HUES48 (cell line): ENCODE measurements around the gene LONRF3.
"Not testable (repeated sequence)": the region's sequence is repeated elsewhere in the genome, so short reads cannot be mapped to it uniquely, and the experiment has no call there.

ENCODE experiments used
- H3K27ac ChIP-seq: one replicate; pipeline ENCODE4 v1.7.0; 2013; ENCODE audit warnings: low read depth, low read length, inconsistent platforms
- H3K27me3 ChIP-seq: 2 replicates; pipeline ENCODE4 v1.6.1; 2013; ENCODE audit warnings: mild to moderate bottlenecking, low read length; ENCODE audit not compliant: control insufficient read depth, insufficient read depth
- H3K36me3 ChIP-seq: 2 replicates; pipeline ENCODE4 v1.6.1; 2013; ENCODE audit warnings: low read length; ENCODE audit not compliant: control insufficient read depth, insufficient read depth
- H3K4me1 ChIP-seq: 2 replicates; pipeline ENCODE4 v1.6.1; 2013; ENCODE audit warnings: mild to moderate bottlenecking, low read length; ENCODE audit not compliant: control insufficient read depth, insufficient read depth
- H3K4me3 ChIP-seq: 2 replicates; pipeline ENCODE4 v1.5.1; 2013; ENCODE audit warnings: mild to moderate bottlenecking, low read depth, low read length
- H3K9ac ChIP-seq: 2 replicates; pipeline ENCODE4 v1.6.1; 2013; ENCODE audit warnings: mild to moderate bottlenecking, low read depth, low read length, moderate library complexity
- H3K9me3 ChIP-seq: 2 replicates; pipeline ENCODE4 v1.6.1; 2013; ENCODE audit warnings: low read length; ENCODE audit not compliant: control insufficient read depth, insufficient read depth

Gene LONRF3

GRCh38 chrX:118988911-118989310 is 14.5 kb downstream of the LONRF3 start:
- H3K27ac ChIP-seq, result no peak overlapping the region
- H3K4me1 ChIP-seq, result peaks cover 16% of the 10 kb centered on the region
- no peaks in the 10 kb centered on the region for H3K9me3 ChIP-seq
- no peak overlapping the region for H3K9ac ChIP-seq
- H3K27me3 ChIP-seq, result peaks cover 57% of the 10 kb centered on the region
- no peak overlapping the region for H3K4me3 ChIP-seq
- no peaks in the 10 kb centered on the region for H3K36me3 ChIP-seq

- peaks cover 16% of the 10 kb centered on the region for H3K4me1 ChIP-seq
- H3K36me3 ChIP-seq, result no peaks in the 10 kb centered on the region
- no peaks in the 10 kb centered on the region for H3K9me3 ChIP-seq
- peaks cover 48% of the 10 kb centered on the region for H3K27me3 ChIP-seq
- H3K9ac ChIP-seq, result no peak overlapping the region
- no peak overlapping the region for H3K27ac ChIP-seq
- no peak overlapping the region for H3K4me3 ChIP-seq
These were observed 15.5 kb downstream of the LONRF3 start for GRCh38 chrX:118989886-118990285.

GRCh38 chrX:118990512-118991227 is 16.3 kb downstream of the LONRF3 start:
- peaks cover 16% of the 10 kb centered on the region for H3K4me1 ChIP-seq
- H3K4me3 ChIP-seq, result no peak overlapping the region
- H3K9me3 ChIP-seq, result no peaks in the 10 kb centered on the region
- H3K9ac ChIP-seq, result no peak overlapping the region
- no peak overlapping the region for H3K27ac ChIP-seq
- peaks cover 41% of the 10 kb centered on the region for H3K27me3 ChIP-seq
- H3K36me3 ChIP-seq, result no peaks in the 10 kb centered on the region

- not testable (repeated sequence) for H3K36me3 ChIP-seq, H3K9me3 ChIP-seq, H3K9ac ChIP-seq, H3K4me3 ChIP-seq, H3K27ac ChIP-seq
- Histone ChIP-seq H3K4me1 (peaks cover 16% of the 10 kb centered on the region), H3K27me3 (peaks cover 24% of the 10 kb centered on the region)
These were observed 18.2 kb downstream of the LONRF3 start for GRCh38 chrX:118992441-118993121.

GRCh38 chrX:119003462-119003861 is 29.0 kb downstream of the LONRF3 start:
- H3K9me3 ChIP-seq, result no peaks in the 10 kb centered on the region
- no peak overlapping the region for H3K4me3 ChIP-seq
- H3K9ac ChIP-seq, result no peak overlapping the region
- H3K36me3 ChIP-seq, result no peaks in the 10 kb centered on the region
- H3K27ac ChIP-seq, result no peak overlapping the region
- H3K4me1 ChIP-seq, result no peaks in the 10 kb centered on the region
- H3K27me3 ChIP-seq, result peaks cover 38% of the 10 kb centered on the region

- Histone ChIP-seq H3K27me3 (peaks cover 30% of the 10 kb centered on the region), H3K4me1 (no peaks in the 10 kb centered on the region), H3K4me3 (no peak overlapping the region), H3K27ac (no peak overlapping the region), H3K9me3 (no peaks in the 10 kb centered on the region), H3K9ac (no peak overlapping the region), H3K36me3 (no peaks in the 10 kb centered on the region)
These were observed 30.6 kb downstream of the LONRF3 start for GRCh38 chrX:119004920-119005524.

- Histone ChIP-seq H3K4me3 (no peak overlapping the region), H3K4me1 (no peaks in the 10 kb centered on the region), H3K9me3 (no peaks in the 10 kb centered on the region)
These were observed 32.9 kb downstream of the LONRF3 start for GRCh38 chrX:119007189-119007770.

GRCh38 chrX:119008110-119008744 is 33.8 kb downstream of the LONRF3 start:
- H3K27ac ChIP-seq, result no peak overlapping the region
- H3K36me3 ChIP-seq, result no peaks in the 10 kb centered on the region
- no peak overlapping the region for H3K9ac ChIP-seq
- H3K27me3 ChIP-seq, result peaks cover 10% of the 10 kb centered on the region; the same call in 1 of the 2 replicates
- H3K4me3 ChIP-seq, result no peak overlapping the region
- H3K4me1 ChIP-seq, result no peaks in the 10 kb centered on the region
- H3K9me3 ChIP-seq, result no peaks in the 10 kb centered on the region

More at GRCh38 chrX:119007189-119007770, 32.9 kb downstream of the LONRF3 start:
- peaks cover 13% of the 10 kb centered on the region for H3K27me3 ChIP-seq
- no peak overlapping the region for H3K9ac ChIP-seq
- no peak overlapping the region for H3K27ac ChIP-seq
- no peaks in the 10 kb centered on the region for H3K36me3 ChIP-seq

GRCh38 chrX:119009071-119009470 is 34.7 kb downstream of the LONRF3 start:
- H3K4me1 ChIP-seq, result no peaks in the 10 kb centered on the region
- 0 out of 2 replicates have a peak, but pooled peaks cover 7% of the 10 kb centered on the region for H3K27me3 ChIP-seq
- no peak overlapping the region for H3K27ac ChIP-seq
- no peak overlapping the region for H3K9ac ChIP-seq
- H3K36me3 ChIP-seq, result no peaks in the 10 kb centered on the region
- no peaks in the 10 kb centered on the region for H3K9me3 ChIP-seq
- H3K4me3 ChIP-seq, result no peak overlapping the region

GRCh38 chrX:119010491-119010890 is 36.1 kb downstream of the LONRF3 start:
- Histone ChIP-seq H3K4me3 (no peak overlapping the region), H3K9ac (no peak overlapping the region), H3K36me3 (no peaks in the 10 kb centered on the region), H3K9me3 (no peaks in the 10 kb centered on the region), H3K27ac (no peak overlapping the region), H3K27me3 (0 out of 2 replicates have a peak, but pooled peaks cover 5% of the 10 kb centered on the region), H3K4me1 (no peaks in the 10 kb centered on the region)
